Central memory CD8-positive, alpha-beta T cell (primary cell): ENCODE results near the gene ZNF672.
A peak's percentile ranks its signal among the peaks of the same experiment; 100 is the strongest.
"Not testable (repeated sequence)": the region's sequence is repeated elsewhere in the genome, so short reads cannot be mapped to it uniquely, and the experiment has no call there.

Experiments
- ATAC-seq: fragments of 150-1000 bp; cut with Tn5 transposase; replicated peaks from 2 replicates; pipeline ENCODE4 v1.10.0; 2022; ENCODE audit warnings: mild to moderate bottlenecking, moderate FRiP score, moderate number of reproducible peaks; ENCODE audit not compliant: poor library complexity, severe bottlenecking; ENCODE audit errors: extremely low read depth
- DNase-seq, 2 donors: peaks; one replicate each; pipeline ENCODE4 v3.0.0; 2021; ENCODE audit warnings: low spot score in 2 of 2
- H3K27ac Mint-ChIP-seq: one replicate; pipeline ENCODE4 v1.8.0; 2022; ENCODE audit warnings: low read depth, mild to moderate bottlenecking, moderate library complexity, mixed read lengths
- H3K27me3 Mint-ChIP-seq: one replicate; pipeline ENCODE4 v1.8.0; 2022; ENCODE audit warnings: mixed read lengths
- H3K36me3 Mint-ChIP-seq: one replicate; pipeline ENCODE4 v1.8.0; 2022; ENCODE audit warnings: mild to moderate bottlenecking, moderate library complexity, mixed read lengths; ENCODE audit not compliant: insufficient read depth
- H3K4me1 Mint-ChIP-seq: one replicate; pipeline ENCODE4 v1.8.0; 2022; ENCODE audit warnings: mixed read lengths
- H3K4me3 Mint-ChIP-seq: one replicate; pipeline ENCODE4 v1.8.0; 2022; ENCODE audit warnings: mild to moderate bottlenecking, moderate library complexity, mixed read lengths
- H3K9me3 Mint-ChIP-seq: one replicate; pipeline ENCODE4 v1.8.0; 2022; ENCODE audit warnings: mixed read lengths

The ZNF672 gene

DNA sequence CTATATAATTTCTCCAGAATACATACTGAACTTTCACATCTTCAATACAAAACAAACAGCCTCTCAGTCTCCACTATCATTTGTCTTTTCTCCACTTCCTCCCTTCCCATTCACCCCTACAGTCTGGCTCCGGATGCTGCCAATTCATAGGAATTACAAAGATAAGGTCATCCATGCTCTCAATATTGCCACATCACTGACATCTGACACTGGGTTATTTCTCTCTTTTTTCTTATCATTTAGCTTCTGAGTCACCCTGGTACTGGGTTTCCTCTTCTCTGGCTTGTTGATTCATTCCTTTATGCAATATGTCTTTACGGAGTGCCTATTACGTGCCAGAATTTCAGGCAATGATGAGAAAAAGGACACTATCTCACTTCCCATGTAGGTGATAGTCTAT is 9.2 kb upstream of the ZNF672 start:
- Mint-ChIP-seq H3K4me3 (no peak overlapping the region), H3K36me3 (peaks cover 6% of the 10 kb centered on the region), H3K27ac (no peak overlapping the region), H3K4me1 (peaks cover 33% of the 10 kb centered on the region), H3K9me3 (no peaks in the 10 kb centered on the region), H3K27me3 (no peaks in the 10 kb centered on the region)
- DNase-seq = no peak
- ATAC-seq = no peak

DNA sequence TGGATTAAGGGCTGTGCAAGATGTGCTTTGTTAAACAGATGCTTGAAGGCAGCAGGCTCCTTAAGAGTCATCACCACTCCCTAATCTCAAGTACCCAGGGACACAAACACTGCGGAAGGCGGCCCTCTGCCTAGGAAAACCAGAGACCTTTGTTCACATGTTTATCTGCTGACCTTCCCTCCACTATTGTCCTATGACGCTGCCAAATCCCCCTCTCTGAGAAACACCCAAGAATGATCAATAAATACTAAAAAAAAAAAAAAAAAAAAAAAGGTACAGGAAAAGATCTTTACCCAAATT is 7.4 kb upstream of the ZNF672 start:
- peaks cover 15% of the 10 kb centered on the region for H3K4me1 Mint-ChIP-seq
- ATAC-seq, H3K4me3 Mint-ChIP-seq, DNase-seq, H3K27ac Mint-ChIP-seq, H3K9me3 Mint-ChIP-seq, H3K27me3 Mint-ChIP-seq, H3K36me3 Mint-ChIP-seq: not testable (repeated sequence)

DNA sequence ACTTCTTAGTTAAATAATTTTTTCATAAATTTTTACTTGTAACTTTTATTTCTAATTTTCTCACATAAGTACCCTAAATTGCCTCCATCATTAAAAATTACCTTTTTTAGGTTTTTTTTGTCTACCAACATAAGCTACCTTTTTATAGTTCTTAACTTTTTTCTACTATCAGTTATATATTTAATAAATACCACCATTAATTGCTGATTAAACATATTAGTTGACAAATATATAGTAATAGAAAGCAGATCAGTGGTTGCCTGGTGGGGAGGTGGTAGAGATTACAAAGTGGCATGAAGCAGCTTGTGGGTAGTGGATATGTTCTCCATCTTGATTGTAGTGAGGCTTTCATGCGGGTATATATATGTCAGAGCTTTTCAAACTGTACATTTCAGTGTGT is 6.2 kb upstream of the ZNF672 start:
- no peaks in the 10 kb centered on the region for H3K9me3 Mint-ChIP-seq
- H3K27me3 Mint-ChIP-seq = no peaks in the 10 kb centered on the region
- ATAC-seq (no peak), DNase-seq (no peak)
- H3K27ac Mint-ChIP-seq = no peak overlapping the region
- no peaks in the 10 kb centered on the region for H3K36me3 Mint-ChIP-seq
- H3K4me3 Mint-ChIP-seq = no peak overlapping the region
- H3K4me1 Mint-ChIP-seq = peaks cover 3% of the 10 kb centered on the region

DNA sequence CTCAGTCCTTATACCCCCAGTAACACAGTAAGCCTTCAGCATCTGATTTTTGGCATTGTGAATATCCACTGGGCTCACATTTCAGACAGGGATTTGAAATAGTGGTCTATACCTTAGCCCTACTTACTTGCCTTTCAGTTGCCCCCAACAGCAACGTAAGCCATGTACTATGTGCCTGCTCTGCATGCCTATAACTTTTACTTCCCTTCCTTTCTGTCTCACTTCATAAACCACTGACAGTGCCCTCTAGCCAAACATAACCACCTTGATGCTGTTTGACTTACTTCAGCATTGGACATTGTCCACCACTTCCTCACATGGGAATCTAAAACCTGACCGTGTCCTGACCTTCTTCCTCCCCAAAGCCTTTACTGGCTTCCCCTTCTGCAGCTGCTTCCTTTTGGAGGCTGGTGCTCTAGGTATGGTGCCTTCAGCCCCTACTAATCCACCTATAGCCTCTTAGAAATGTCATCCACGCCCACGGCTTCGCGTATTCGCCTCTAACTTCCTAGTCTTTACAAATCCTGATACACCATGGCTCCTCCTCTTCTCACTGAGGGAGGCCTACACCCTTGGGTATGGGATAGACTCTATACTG is 3.6 kb upstream of the ZNF672 start:
- peaks cover 10% of the 10 kb centered on the region for H3K36me3 Mint-ChIP-seq
- DNase-seq = no peak

DNA sequence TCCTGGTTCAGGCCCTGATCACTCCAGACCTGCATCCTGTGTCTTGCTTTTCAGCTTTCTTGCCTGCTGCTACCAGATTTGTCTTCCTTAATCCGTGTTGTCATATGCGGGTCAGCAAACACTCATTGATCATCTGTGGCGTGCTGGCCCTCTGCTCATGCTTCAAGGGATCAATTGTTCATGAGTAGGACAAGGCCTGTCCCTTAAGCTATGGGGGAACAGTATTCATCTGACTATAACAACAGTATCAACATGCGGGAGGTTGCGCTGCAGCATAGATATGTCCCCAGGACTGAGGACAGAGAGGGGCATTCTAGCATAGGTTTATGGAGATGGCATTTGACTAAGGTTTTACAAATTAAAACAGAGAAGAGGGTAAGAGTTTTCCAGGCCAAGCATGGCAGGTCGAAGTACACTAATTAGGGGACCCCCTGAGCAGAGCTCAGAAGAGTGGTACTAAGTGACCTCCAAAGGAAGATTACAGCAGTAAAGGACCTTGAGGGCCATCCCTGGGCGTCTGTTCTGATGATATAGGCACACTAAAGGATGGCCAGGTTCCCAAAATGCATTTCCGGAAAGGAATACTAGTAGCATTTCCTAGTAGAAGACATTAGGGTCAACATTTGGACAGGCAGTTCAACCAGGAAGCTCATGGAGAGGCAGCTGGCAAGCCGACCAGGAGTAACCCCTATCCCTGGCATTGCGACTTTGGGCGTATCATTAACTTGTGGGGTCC is 811 bp upstream of the ZNF672 start:
- H3K36me3 Mint-ChIP-seq = peaks cover 10% of the 10 kb centered on the region
- DNase-seq (no peak), ATAC-seq (no peak)
- no peaks in the 10 kb centered on the region for H3K9me3 Mint-ChIP-seq
- peaks cover 24% of the 10 kb centered on the region for H3K4me1 Mint-ChIP-seq
- no peak overlapping the region for H3K27ac Mint-ChIP-seq
- no peaks in the 10 kb centered on the region for H3K27me3 Mint-ChIP-seq
- H3K4me3 Mint-ChIP-seq = no peak overlapping the region

More for the DNA sequence above, 3.6 kb upstream of the ZNF672 start:
- ATAC-seq = no peak
- Mint-ChIP-seq H3K27me3 (no peaks in the 10 kb centered on the region), H3K27ac (no peak overlapping the region), H3K9me3 (no peaks in the 10 kb centered on the region), H3K4me3 (no peak overlapping the region), H3K4me1 (peaks cover 7% of the 10 kb centered on the region)

DNA sequence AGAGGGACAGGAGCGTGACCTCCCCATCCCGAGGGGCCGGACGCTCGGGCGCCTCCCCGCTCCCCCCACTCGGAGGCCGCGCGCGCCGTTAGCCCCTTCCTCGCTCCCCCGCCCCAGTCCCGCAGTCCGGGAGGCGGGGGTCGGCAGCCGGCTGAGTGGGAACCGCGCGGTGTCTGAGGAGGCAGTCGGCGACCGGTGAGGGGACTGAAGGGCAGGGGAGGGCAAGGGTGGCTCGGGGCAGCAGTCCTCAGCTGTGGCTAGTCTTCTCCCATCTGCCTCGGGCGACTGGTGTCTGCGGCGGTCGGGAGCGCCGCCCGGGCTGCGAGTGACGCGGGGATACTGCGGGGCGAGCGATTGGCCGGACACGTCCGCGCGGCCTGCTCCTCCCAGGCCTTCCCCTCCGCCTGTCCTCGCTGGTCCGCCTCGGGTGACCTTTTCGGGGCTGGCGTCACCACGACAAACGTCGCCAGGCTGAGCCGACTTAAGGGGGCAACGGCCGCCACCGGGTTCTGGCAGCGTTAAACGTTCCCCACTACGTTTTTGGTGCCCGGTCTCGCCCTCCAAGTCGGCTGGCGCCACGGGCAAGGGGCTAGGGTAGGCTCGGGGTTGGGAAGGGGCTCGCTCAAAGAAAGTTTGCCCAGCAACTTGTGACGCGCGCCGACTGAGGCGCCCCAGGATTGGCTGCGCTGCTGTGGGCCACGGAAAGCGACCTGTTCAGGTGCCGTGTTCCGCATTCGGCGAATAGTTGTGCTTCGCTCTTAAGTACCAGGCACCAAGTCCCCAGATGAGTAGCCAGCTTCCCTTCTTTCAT is 538 bp downstream of the ZNF672 start:
- Mint-ChIP-seq H3K27me3 (no peaks in the 10 kb centered on the region), H3K4me3 (no peak overlapping the region), H3K4me1 (peaks cover 24% of the 10 kb centered on the region), H3K36me3 (peaks cover 15% of the 10 kb centered on the region), H3K27ac (no peak overlapping the region), H3K9me3 (no peaks in the 10 kb centered on the region)
- DNase-seq (peak; percentile 73 to 78), ATAC-seq (peak; percentile 68)

DNA sequence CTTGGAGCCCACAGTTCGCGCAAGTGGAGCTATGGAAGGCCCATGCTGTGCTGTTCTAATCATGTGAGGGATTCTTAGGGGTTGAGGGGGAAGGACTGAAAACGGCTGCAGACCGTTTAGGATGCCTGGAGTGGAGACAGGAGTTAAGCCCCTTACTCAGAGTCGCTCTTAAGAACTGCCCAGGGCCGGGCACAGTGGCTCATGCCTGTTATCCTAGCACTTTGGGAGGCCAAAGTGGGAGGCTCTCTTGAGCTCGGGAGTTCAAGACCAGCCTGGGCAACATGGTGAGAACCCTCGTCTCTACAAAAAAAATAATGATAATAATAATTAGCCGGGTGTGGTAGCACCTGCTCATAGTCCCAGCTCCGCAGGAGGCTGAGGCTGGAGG is 1.1 kb downstream of the ZNF672 start:
- ATAC-seq = no peak
- Mint-ChIP-seq H3K36me3 (peaks cover 16% of the 10 kb centered on the region), H3K4me3 (no peak overlapping the region), H3K27me3 (no peaks in the 10 kb centered on the region), H3K27ac (no peak overlapping the region), H3K4me1 (peaks cover 24% of the 10 kb centered on the region), H3K9me3 (no peaks in the 10 kb centered on the region)
- DNase-seq = no peak

DNA sequence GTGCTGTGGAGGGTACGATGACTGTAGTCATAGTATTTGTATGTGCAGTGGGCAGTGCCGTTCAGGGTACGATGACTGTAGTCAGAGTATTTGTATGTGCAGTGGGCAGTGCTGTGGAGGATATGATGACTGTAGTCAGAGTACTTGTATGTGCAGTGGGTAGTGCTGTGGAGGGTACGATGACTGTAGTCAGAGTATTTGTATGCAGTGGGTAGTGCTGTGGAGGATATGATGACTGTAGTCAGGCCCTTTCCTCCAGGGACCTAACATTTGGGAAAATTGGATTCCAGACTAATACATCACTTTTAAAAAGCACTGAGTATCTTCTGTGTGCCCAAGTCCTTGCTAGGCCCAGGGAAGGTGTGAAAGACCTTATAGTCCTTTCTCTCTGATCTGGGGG is 2.9 kb downstream of the ZNF672 start:
- Mint-ChIP-seq H3K4me1 (peaks cover 24% of the 10 kb centered on the region), H3K36me3 (peaks cover 28% of the 10 kb centered on the region), H3K4me3 (no peak overlapping the region), H3K27me3 (no peaks in the 10 kb centered on the region), H3K27ac (no peak overlapping the region), H3K9me3 (no peaks in the 10 kb centered on the region)
- ATAC-seq (no peak), DNase-seq (no peak)

DNA sequence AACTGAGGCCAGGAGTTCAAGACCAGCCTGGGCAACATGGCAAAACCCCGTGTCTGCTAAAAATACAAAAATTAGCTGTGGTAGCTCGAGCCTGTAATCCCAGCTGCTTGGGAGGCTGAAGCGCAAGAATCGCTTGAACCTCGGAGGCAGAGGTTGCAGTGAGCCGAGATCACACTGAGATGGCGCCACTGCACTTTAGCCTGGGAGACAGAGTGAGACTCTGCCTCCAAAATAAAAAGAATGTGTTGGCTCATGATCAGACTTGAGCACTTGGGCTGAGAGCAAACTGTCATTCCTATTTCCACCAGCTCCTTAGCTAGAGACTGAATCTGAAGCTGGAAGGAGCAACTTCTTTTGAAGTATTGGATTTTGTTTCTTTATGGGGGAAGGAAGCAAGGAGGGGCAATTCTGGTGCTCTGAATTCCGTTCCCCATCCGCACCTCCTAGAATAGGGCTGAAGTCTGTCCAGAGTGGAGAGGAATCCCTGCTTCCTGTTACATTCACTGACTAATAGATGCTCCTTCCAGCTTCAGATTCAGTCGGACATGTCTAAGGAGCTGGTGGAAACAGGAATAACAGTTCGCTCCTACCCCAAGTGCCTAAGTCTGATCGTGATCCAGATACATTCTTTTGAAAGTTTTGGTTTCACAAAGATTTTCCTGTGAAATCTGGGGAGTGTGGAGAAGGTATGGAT is 3.8 kb downstream of the ZNF672 start:
- Mint-ChIP-seq H3K27me3 (no peaks in the 10 kb centered on the region), H3K36me3 (peaks cover 33% of the 10 kb centered on the region), H3K27ac (no peak overlapping the region), H3K9me3 (no peaks in the 10 kb centered on the region), H3K4me3 (no peak overlapping the region), H3K4me1 (peaks cover 24% of the 10 kb centered on the region)
- no peak for ATAC-seq
- DNase-seq = no peak

DNA sequence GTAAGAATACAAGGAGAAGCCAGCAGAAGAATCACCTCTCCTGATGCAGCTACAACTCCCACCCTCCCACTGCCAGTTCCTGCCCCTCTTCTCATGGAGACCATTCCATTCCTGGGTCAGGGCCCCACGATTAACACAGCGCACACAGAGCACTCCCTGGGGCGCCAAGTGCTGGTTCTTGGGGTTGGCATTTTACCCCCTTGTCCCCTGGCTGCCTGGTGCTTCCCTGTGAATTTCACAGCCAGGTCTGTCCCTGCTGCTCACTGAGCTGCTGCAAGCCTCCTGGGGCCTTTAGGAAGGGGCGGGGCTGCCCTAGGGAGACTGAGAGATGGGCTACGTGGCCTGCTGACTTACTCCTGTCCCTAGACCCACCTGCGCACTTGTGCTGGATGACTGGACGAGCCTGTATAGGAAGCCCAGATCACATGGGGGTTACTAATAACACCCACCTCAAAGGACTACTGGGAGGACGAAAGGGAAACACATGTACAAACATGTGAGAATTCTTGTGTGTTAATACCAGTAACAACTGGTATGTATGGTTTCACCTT is 4.8 kb downstream of the ZNF672 start:
- no peak overlapping the region for H3K4me3 Mint-ChIP-seq
- H3K9me3 Mint-ChIP-seq = no peaks in the 10 kb centered on the region
- peaks cover 32% of the 10 kb centered on the region for H3K36me3 Mint-ChIP-seq
- ATAC-seq = no peak
- no peak for DNase-seq
- no peaks in the 10 kb centered on the region for H3K27me3 Mint-ChIP-seq
- peaks cover 24% of the 10 kb centered on the region for H3K4me1 Mint-ChIP-seq
- H3K27ac Mint-ChIP-seq = no peak overlapping the region

DNA sequence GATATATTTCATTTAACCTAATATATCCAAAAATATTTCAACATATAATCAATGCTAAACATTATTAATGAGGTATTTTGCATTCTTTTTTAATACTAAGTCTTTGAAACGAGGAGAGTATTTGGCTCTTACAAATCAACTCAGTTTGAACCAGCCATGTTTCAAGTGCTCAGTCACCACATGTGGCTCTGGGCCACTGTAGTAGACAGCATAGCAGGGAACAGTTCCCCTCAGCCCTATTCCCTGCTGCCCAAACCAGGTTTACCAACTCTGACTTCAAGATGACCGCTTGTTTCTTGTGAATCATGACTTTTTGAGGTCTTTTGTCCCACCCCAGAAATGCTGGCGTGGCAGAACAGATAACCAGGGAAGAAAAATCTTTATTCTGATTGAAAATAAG is 5.7 kb downstream of the ZNF672 start:
- H3K9me3 Mint-ChIP-seq = no peaks in the 10 kb centered on the region
- H3K4me3 Mint-ChIP-seq = no peak overlapping the region
- peaks cover 31% of the 10 kb centered on the region for H3K36me3 Mint-ChIP-seq
- no peaks in the 10 kb centered on the region for H3K27me3 Mint-ChIP-seq
- no peak overlapping the region for H3K27ac Mint-ChIP-seq
- H3K4me1 Mint-ChIP-seq = peaks cover 24% of the 10 kb centered on the region
- no peak for DNase-seq
- ATAC-seq = no peak

DNA sequence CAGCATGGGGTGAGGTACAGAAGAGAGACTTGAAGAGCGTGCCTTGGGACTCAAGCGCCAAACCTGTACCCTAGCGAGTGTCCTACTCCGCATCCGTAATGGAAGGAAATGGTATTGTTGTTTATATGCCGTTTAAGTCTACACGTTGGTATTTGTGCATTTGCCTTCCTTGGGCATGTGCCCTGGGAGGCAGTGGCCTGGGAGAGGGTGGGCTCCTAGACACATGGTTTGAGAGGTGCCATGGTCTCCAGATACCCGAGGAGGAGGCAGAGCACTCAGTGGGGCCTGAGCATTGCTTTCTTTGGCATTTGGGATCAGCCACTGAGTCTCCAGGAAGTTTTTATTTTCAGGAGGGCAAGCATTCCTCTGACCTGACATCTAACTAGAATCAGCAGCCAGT is 6.5 kb downstream of the ZNF672 start:
- Mint-ChIP-seq H3K4me1 (peaks cover 16% of the 10 kb centered on the region), H3K9me3 (no peaks in the 10 kb centered on the region), H3K27me3 (no peaks in the 10 kb centered on the region), H3K36me3 (peaks cover 32% of the 10 kb centered on the region), H3K4me3 (no peak overlapping the region), H3K27ac (no peak overlapping the region)
- ATAC-seq = no peak
- DNase-seq = no peak
